ENCODE results near the gene SLC1A1.

DNA sequence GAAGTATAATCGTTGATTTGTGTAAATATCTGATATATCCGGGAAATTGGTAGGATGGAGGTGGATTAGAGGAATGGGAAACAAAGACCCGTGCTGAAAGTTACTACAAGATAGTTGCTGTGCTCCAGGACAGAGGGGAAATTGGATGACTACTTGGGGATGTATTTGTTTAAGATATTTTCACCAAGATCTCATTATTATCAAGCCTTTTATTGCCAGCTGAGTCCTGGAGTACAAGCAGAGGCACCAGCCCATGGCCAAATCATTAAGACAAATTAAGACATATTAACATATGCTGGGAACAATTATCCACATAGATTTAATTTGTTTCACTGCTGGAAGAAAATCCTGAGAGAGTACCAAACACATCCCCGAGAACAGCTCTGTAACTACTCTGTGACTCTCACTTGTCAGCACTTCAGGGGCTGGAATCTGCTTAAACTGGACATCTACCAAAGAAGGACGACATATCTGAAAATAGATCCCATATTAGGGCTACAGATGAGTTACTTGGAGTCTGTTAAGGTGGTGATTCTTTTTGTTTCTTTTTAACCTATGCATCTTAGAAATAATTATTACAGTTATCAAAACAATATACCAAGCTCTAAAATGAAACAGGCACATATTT, 68.2 kb downstream of the SLC1A1 start:
- TF ChIP-seq CTCF (conservative IDR thresholded peaks at IDR 0.05; ENCODE audit: low read length) (no peak), EZH2phosphoT487 (IDR thresholded peaks at IDR 0.05; ENCODE audit: borderline replicate concordance, low read depth, low read length) (no peak)
